ENCODE data around the gene PLAC9.

DNA sequence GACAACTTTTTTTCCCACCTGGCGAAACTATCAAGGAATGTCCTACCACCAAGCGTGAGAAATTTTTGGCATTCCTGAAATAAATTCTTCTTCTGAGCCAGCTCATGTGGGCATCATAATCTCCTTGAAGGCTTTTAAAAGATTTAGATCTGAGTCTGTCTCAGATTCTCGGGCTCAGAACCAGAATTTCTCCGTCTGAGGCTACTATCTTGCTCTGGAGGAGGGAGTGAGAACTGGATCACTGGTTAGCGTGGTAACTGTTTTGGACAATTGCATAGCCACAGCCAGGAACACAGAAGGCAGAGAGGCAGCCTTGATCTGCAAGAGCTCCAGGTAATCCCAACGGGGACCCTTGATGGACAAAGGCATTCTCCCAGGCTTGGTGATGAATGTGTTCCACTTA lies 1.0 kb upstream of the PLAC9 start:
- TF ChIP-seq, protein P1, sequence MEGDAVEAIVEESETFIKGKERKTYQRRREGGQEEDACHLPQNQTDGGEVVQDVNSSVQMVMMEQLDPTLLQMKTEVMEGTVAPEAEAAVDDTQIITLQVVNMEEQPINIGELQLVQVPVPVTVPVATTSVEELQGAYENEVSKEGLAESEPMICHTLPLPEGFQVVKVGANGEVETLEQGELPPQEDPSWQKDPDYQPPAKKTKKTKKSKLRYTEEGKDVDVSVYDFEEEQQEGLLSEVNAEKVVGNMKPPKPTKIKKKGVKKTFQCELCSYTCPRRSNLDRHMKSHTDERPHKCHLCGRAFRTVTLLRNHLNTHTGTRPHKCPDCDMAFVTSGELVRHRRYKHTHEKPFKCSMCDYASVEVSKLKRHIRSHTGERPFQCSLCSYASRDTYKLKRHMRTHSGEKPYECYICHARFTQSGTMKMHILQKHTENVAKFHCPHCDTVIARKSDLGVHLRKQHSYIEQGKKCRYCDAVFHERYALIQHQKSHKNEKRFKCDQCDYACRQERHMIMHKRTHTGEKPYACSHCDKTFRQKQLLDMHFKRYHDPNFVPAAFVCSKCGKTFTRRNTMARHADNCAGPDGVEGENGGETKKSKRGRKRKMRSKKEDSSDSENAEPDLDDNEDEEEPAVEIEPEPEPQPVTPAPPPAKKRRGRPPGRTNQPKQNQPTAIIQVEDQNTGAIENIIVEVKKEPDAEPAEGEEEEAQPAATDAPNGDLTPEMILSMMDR (IDR thresholded peaks at IDR 0.05; ENCODE audit: insufficient read depth, low read length) = no peak
- no peak for TF ChIP-seq POLR2AphosphoS5 (IDR thresholded peaks at IDR 0.05; ENCODE audit: low read depth)
